Measurements from ENCODE around the gene OR6A2. TPM values are rescaled to one million over a fixed set of nuclear protein-coding genes. Genes with fewer than 3 reads are reported as not detected.

The OR6A2 gene
- total and polyA plus RNA-seq, 2 experiments from 2014 or later: 0.20 TPM; not detected in 1

- no peak overlapping the region for H3K27ac ChIP-seq
- H3K4me3 ChIP-seq: no peak overlapping the region
- H3K4me1 ChIP-seq (ENCODE audit: insufficient read depth): no peaks in the 10 kb centered on the region
- H4K20me1 ChIP-seq (ENCODE audit: insufficient read depth, poor library complexity, severe bottlenecking): no peaks in the 10 kb centered on the region
- no peaks in the 10 kb centered on the region for H3K27me3 ChIP-seq
- no peaks in the 10 kb centered on the region for H3K79me2 ChIP-seq
- no peak overlapping the region for H2AFZ ChIP-seq
- no peaks in the 10 kb centered on the region for H3K36me3 ChIP-seq (replicated peaks; ENCODE audit: insufficient read depth, low read depth)
- peak; percentile 67 for DNase-seq (ENCODE audit: low spot score)
- TF ChIP-seq CTCF (IDR thresholded peaks at IDR 0.05; ENCODE audit: poor library complexity) (peak; percentile 77), EZH2phosphoT487 (IDR thresholded peaks at IDR 0.05; ENCODE audit: low read depth, severe bottlenecking, unreplicated experiment) (no peak)
- no peaks in the 10 kb centered on the region for H3K9me3 ChIP-seq (ENCODE audit: low read depth)
- H3K4me2 ChIP-seq: no peak overlapping the region
- H3K9me2 ChIP-seq (replicated peaks; ENCODE audit: insufficient read depth): no peaks in the 10 kb centered on the region
- WGBS (ENCODE audit: low lambda C conversion rate, missing lambda C conversion rate): 8% methylated on average over 5 of the region's 5 CpGs
Observed at GRCh38 chr11:6755303-6755952, 44.1 kb downstream of the OR6A2 start.

- Histone ChIP-seq H3K4me1 (ENCODE audit: insufficient read depth) (no peaks in the 10 kb centered on the region), H3K9me2 (replicated peaks; ENCODE audit: insufficient read depth) (no peaks in the 10 kb centered on the region), H4K20me1 (ENCODE audit: insufficient read depth, poor library complexity, severe bottlenecking) (no peaks in the 10 kb centered on the region), H3K27ac (no peak overlapping the region), H3K27me3 (no peaks in the 10 kb centered on the region), H3K36me3 (replicated peaks; ENCODE audit: insufficient read depth, low read depth) (no peaks in the 10 kb centered on the region), H3K79me2 (no peaks in the 10 kb centered on the region), H2AFZ (no peak overlapping the region), H3K4me3 (no peak overlapping the region), H3K4me2 (no peak overlapping the region), H3K9me3 (ENCODE audit: low read depth) (no peaks in the 10 kb centered on the region)
- no peak for DNase-seq (ENCODE audit: low spot score)
- WGBS (ENCODE audit: low lambda C conversion rate, missing lambda C conversion rate): 87% methylated on average over 3 of the region's 3 CpGs
- no peak for TF ChIP-seq EZH2 (IDR thresholded peaks at IDR 0.05; ENCODE audit: borderline replicate concordance)
- no peak for TF ChIP-seq CTCF (IDR thresholded peaks at IDR 0.05; ENCODE audit: poor library complexity)
- TF ChIP-seq EZH2phosphoT487 (IDR thresholded peaks at IDR 0.05; ENCODE audit: low read depth, severe bottlenecking, unreplicated experiment): no peak
Observed at GRCh38 chr11:6747097-6747668, 52.3 kb downstream of the OR6A2 start.

GRCh38 chr11:6746626-6747025, 52.9 kb downstream of the OR6A2 start:
- Histone ChIP-seq H3K4me3 (no peak overlapping the region), H3K4me2 (peak overlapping the region; percentile 39), H3K27ac (no peak overlapping the region)

More at GRCh38 chr11:6746626-6747025, 52.9 kb downstream of the OR6A2 start:
- no peak for DNase-seq (ENCODE audit: low spot score)
- Histone ChIP-seq H2AFZ (no peak overlapping the region), H3K9me2 (replicated peaks; ENCODE audit: insufficient read depth) (no peaks in the 10 kb centered on the region), H3K79me2 (no peaks in the 10 kb centered on the region), H3K9me3 (ENCODE audit: low read depth) (no peaks in the 10 kb centered on the region), H3K27me3 (no peaks in the 10 kb centered on the region), H3K36me3 (replicated peaks; ENCODE audit: insufficient read depth, low read depth) (no peaks in the 10 kb centered on the region), H4K20me1 (ENCODE audit: insufficient read depth, poor library complexity, severe bottlenecking) (no peaks in the 10 kb centered on the region), H3K4me1 (ENCODE audit: insufficient read depth) (no peaks in the 10 kb centered on the region)
- no peak for TF ChIP-seq CTCF (IDR thresholded peaks at IDR 0.05; ENCODE audit: poor library complexity)
- TF ChIP-seq EZH2phosphoT487 (IDR thresholded peaks at IDR 0.05; ENCODE audit: low read depth, severe bottlenecking, unreplicated experiment): no peak
- TF ChIP-seq EZH2 (IDR thresholded peaks at IDR 0.05; ENCODE audit: borderline replicate concordance): no peak
- 89% methylated on average over 1 of the region's 1 CpG for WGBS (ENCODE audit: low lambda C conversion rate, missing lambda C conversion rate)
